H1 (cell line): Measurements from ENCODE around the gene TFF1.

Source experiments
- BCL11A ChIP-seq, 2 experiments: IDR thresholded peaks; one replicate each; pipeline ENCODE4 v1.6.1; 2011; ENCODE audit warnings: low read depth in 2 of 2, low read length in 2 of 2, mild to moderate bottlenecking in 2 of 2
- BRCA1 ChIP-seq: IDR thresholded peaks from 2 replicates; pipeline ENCODE4 v1.6.1; 2012; ENCODE audit warnings: low read depth, low read length, improper control_type of control experiment
- POLR2A ChIP-seq, 2 experiments: IDR thresholded peaks; 1 replicate in 1 of 2; 2 replicates in 1 of 2; pipeline ENCODE4 v1.6.1; 2011; ENCODE audit warnings: low read depth in 2 of 2, low read length in 2 of 2, mild to moderate bottlenecking in 2 of 2; ENCODE audit errors: control extremely low read depth in 1 of 2
- RAD21 ChIP-seq, 2 experiments: IDR thresholded peaks in 1 of 2; conservative IDR thresholded peaks in 1 of 2; 2 replicates each; pipeline ENCODE4 v1.6.1; 2011; ENCODE audit warnings: low read depth in 2 of 2, low read length in 2 of 2, improper control_type of control experiment in 1 of 2, inconsistent platforms in 1 of 2, mild to moderate bottlenecking in 1 of 2, moderate library complexity in 1 of 2
- YY1 ChIP-seq: IDR thresholded peaks from 2 replicates; pipeline ENCODE4 v1.6.1; 2011; ENCODE audit warnings: low read depth, mild to moderate bottlenecking, low read length
- ZNF274 ChIP-seq: IDR thresholded peaks from 2 replicates; pipeline ENCODE4 v1.7.0; 2012; ENCODE audit warnings: low read length, borderline replicate concordance; ENCODE audit errors: extremely low read depth
- TF ChIP-seq, protein P1 (sequence below), 3 experiments: IDR thresholded peaks; 1 replicate in 2 of 3; 2 replicates in 1 of 3; pipeline versions ENCODE4 v1.5.1 to v1.6.1; 2011; ENCODE audit warnings: low read length in 3 of 3, mild to moderate bottlenecking in 3 of 3, inconsistent platforms in 2 of 3, low read depth in 1 of 3, moderate library complexity in 1 of 3; ENCODE audit not compliant: insufficient read depth in 1 of 3; ENCODE audit errors: control extremely low read depth in 1 of 3
- TF ChIP-seq, protein P2 (sequence below): IDR thresholded peaks from 2 replicates; pipeline ENCODE4 v1.6.1; 2012; ENCODE audit warnings: low read length, inconsistent platforms

DNA sequence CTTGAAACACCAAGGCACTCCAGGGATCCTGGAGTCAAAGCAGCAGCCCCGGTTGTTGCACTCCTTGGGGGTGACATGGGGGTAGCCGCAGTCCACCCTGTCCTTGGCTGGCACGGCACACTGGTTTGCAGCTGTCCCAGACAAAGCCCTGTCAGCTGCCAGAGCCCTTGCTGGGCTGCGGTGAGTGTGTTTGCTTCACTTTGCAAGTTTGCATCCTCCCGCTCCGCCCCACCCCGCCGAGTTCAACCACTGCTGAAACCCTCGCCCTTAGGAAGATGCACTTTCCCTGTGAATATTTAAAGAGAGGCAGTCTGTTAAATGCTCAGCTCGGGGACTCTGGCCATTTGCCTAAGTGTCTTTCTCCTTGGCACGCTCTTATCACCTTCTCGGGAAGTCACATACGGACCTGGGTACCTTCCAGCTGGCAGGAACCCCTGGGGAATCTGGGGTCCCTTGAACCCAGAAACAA, 52.8 kb downstream of the TFF1 start:
- TF ChIP-seq YY1 (no peak), RAD21 (IDR thresholded peaks at IDR 0.05 in 1 of 2, conservative IDR thresholded peaks at IDR 0.05 in 1 of 2; ENCODE audit: low read depth in 2 of 2, low read length in 2 of 2) (no peak), POLR2A (IDR thresholded peaks at IDR 0.05; ENCODE audit: control extremely low read depth in 1 of 2, low read depth in 2 of 2, low read length in 2 of 2) (no peak), ZNF274 (no peak), BCL11A (IDR thresholded peaks at IDR 0.05; ENCODE audit: low read depth in 2 of 2, low read length in 2 of 2) (no peak), BRCA1 (no peak)
- TF ChIP-seq, protein P1, sequence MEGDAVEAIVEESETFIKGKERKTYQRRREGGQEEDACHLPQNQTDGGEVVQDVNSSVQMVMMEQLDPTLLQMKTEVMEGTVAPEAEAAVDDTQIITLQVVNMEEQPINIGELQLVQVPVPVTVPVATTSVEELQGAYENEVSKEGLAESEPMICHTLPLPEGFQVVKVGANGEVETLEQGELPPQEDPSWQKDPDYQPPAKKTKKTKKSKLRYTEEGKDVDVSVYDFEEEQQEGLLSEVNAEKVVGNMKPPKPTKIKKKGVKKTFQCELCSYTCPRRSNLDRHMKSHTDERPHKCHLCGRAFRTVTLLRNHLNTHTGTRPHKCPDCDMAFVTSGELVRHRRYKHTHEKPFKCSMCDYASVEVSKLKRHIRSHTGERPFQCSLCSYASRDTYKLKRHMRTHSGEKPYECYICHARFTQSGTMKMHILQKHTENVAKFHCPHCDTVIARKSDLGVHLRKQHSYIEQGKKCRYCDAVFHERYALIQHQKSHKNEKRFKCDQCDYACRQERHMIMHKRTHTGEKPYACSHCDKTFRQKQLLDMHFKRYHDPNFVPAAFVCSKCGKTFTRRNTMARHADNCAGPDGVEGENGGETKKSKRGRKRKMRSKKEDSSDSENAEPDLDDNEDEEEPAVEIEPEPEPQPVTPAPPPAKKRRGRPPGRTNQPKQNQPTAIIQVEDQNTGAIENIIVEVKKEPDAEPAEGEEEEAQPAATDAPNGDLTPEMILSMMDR (IDR thresholded peaks at IDR 0.05; ENCODE audit: control extremely low read depth in 1 of 3, insufficient read depth in 1 of 3, low read depth in 1 of 3, low read length in 3 of 3) = no peak
- TF ChIP-seq, protein P2, sequence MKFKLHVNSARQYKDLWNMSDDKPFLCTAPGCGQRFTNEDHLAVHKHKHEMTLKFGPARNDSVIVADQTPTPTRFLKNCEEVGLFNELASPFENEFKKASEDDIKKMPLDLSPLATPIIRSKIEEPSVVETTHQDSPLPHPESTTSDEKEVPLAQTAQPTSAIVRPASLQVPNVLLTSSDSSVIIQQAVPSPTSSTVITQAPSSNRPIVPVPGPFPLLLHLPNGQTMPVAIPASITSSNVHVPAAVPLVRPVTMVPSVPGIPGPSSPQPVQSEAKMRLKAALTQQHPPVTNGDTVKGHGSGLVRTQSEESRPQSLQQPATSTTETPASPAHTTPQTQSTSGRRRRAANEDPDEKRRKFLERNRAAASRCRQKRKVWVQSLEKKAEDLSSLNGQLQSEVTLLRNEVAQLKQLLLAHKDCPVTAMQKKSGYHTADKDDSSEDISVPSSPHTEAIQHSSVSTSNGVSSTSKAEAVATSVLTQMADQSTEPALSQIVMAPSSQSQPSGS = no peak
